H1 (cell line): ENCODE measurements around the gene ABCB7. TPM values are rescaled to one million over a fixed set of nuclear protein-coding genes. Genes with fewer than 3 reads are reported as not detected.

Experiments used
- CREB1 ChIP-seq: IDR thresholded peaks from 2 replicates; pipeline ENCODE4 v1.6.1; 2012; ENCODE audit warnings: inconsistent platforms
- EP300 ChIP-seq, 2 experiments: IDR thresholded peaks; 1 replicate in 1 of 2; 2 replicates in 1 of 2; pipeline ENCODE4 v1.6.1; 2011 to 2012; ENCODE audit warnings: low read depth in 2 of 2, low read length in 2 of 2, mild to moderate bottlenecking in 2 of 2, borderline replicate concordance in 1 of 2, inconsistent platforms in 1 of 2, moderate library complexity in 1 of 2
- SP4 ChIP-seq: IDR thresholded peaks from 2 replicates; pipeline ENCODE4 v1.6.1; 2012; ENCODE audit warnings: low read length, inconsistent platforms
- YY1 ChIP-seq: IDR thresholded peaks from 2 replicates; pipeline ENCODE4 v1.6.1; 2011; ENCODE audit warnings: low read depth, mild to moderate bottlenecking, low read length
- polyA plus RNA-seq, 7 experiments: library from polyadenylated mRNA; depleted of rRNA in 3 of 7; stranded (reverse) in 5 of 7; unstranded in 2 of 7; fragments of >200 nt in 5 of 7; fragments of 200-250 nt in 2 of 7; gene quantifications; 1 replicate in 5 of 7; 2 replicates in 1 of 7; 4 replicates in 1 of 7; pipeline versions ENCODE4 v1.2.1 to v1.2.3, GENCODE V29; 2011 to 2013; ENCODE audit warnings: missing spikeins in 2 of 7, mixed read lengths in 2 of 7
- total RNA-seq: library from RNA; stranded (reverse); fragmentation: NEBNext Ultra II Directional; extraction: Animal tissue kit (Norgen Biotek cat#: 25700); gene quantifications from 2 replicates; pipeline ENCODE4 v1.2.1, GENCODE V29; 2021

ABCB7 gene
- total and polyA plus RNA-seq, 2 of the 8 experiments (the other 6 are each of a cell fraction or from before 2014, with no cell fraction given), result 24.3 to 43.3 TPM

GRCh38 chrX:75067931-75068330 lies 88.2 kb downstream of the ABCB7 start (continued):
- TF ChIP-seq SP4 (no peak), YY1 (no peak), CREB1 (no peak), EP300 (IDR thresholded peaks at IDR 0.05; ENCODE audit: borderline replicate concordance in 1 of 2, low read depth in 2 of 2, low read length in 2 of 2) (no peak)
